GDM1 (cell line): ENCODE measurements around the gene IL4R.
"Not testable (repeated sequence)": the region's sequence is repeated elsewhere in the genome, so short reads cannot be mapped to it uniquely, and the experiment has no call there.

Experiments
- DNase-seq: peaks from one replicate; lab custom pipeline; 2025; lab: John Stamatoyannopoulos, UW

IL4R gene

GRCh38 chr16:27313422-27314160 lies at the start of gene IL4R:
Gene IL4R, plus strand, starts transcription at chr16:27313974. Its CDS starts 26,230 bp downstream, at chr16:27340204.
- no peak for DNase-seq

GRCh38 chr16:27264151-27264550 lies 49.6 kb upstream of the IL4R start:
- DNase-seq = no peak

GRCh38 chr16:27265982-27266381 lies 47.8 kb upstream of the IL4R start:
- DNase-seq = no peak

- DNase-seq = no peak
Measured at GRCh38 chr16:27267037-27267677, 46.6 kb upstream of the IL4R start.

- DNase-seq = peak; percentile 93
Measured at GRCh38 chr16:27268376-27269299, 45.1 kb upstream of the IL4R start, which contains the start of gene NSMCE1. Gene NSMCE1, minus strand, starts transcription at chr16:27268772. Its CDS starts 11,202 bp downstream, at chr16:27257570.

- no peak for DNase-seq
Measured at GRCh38 chr16:27269300-27270150, 44.2 kb upstream of the IL4R start.

GRCh38 chr16:27270349-27270748 lies 43.4 kb upstream of the IL4R start:
- DNase-seq = no peak

- no peak for DNase-seq
Measured at GRCh38 chr16:27272076-27272475, 41.7 kb upstream of the IL4R start.

- DNase-seq = not testable (repeated sequence)
Measured at GRCh38 chr16:27272697-27273096, 41.1 kb upstream of the IL4R start.

- no peak for DNase-seq
Measured at GRCh38 chr16:27273330-27273669, 40.5 kb upstream of the IL4R start.

GRCh38 chr16:27273670-27274423 lies 39.9 kb upstream of the IL4R start:
- no peak for DNase-seq

- not testable (repeated sequence) for DNase-seq
Measured at GRCh38 chr16:27274424-27274874, 39.3 kb upstream of the IL4R start.

- DNase-seq = no peak
Measured at GRCh38 chr16:27275394-27275793, 38.4 kb upstream of the IL4R start.

GRCh38 chr16:27281243-27281642 lies 32.5 kb upstream of the IL4R start:
- no peak for DNase-seq

- DNase-seq = no peak
Measured at GRCh38 chr16:27284865-27285675, 28.7 kb upstream of the IL4R start.

GRCh38 chr16:27285676-27286196 lies 28.0 kb upstream of the IL4R start:
- DNase-seq = no peak

GRCh38 chr16:27286451-27286850 lies 27.3 kb upstream of the IL4R start:
- no peak for DNase-seq

- DNase-seq = no peak
Measured at GRCh38 chr16:27287051-27287811, 26.5 kb upstream of the IL4R start.

GRCh38 chr16:27287887-27288286 lies 25.9 kb upstream of the IL4R start:
- DNase-seq = no peak
